SKM-1 treated with dmso at 0.1 percent for 144 hours (cell line): ENCODE data around the gene SH3RF2.
"Not testable (repeated sequence)": the region's sequence is repeated elsewhere in the genome, so short reads cannot be mapped to it uniquely, and the experiment has no call there.

ENCODE experiments used
- DNase-seq: peaks from one replicate; lab custom pipeline; 2025; ENCODE audit not compliant: unreplicated experiment; lab: John Stamatoyannopoulos, UW

Gene SH3RF2

DNA sequence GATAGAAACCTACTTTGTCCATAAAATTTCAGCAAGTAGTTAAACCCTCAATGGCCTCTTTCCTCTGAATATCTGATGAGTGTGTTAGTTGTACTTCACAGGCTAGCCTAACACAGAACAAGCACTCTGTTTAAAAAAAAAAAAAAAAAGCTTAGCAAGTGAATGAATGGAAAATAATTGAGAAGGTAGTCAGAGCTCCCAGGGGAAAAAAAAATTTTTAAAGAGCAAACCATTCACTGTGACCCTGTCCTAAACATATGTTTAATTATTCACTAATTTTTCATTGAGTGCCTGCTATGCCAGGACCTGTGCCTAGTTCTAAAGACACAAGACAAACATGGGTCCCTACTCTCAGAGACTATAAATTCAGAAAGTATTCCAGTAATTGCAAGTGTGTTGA is 69.3 kb downstream of the SH3RF2 start:
- no peak for DNase-seq

DNA sequence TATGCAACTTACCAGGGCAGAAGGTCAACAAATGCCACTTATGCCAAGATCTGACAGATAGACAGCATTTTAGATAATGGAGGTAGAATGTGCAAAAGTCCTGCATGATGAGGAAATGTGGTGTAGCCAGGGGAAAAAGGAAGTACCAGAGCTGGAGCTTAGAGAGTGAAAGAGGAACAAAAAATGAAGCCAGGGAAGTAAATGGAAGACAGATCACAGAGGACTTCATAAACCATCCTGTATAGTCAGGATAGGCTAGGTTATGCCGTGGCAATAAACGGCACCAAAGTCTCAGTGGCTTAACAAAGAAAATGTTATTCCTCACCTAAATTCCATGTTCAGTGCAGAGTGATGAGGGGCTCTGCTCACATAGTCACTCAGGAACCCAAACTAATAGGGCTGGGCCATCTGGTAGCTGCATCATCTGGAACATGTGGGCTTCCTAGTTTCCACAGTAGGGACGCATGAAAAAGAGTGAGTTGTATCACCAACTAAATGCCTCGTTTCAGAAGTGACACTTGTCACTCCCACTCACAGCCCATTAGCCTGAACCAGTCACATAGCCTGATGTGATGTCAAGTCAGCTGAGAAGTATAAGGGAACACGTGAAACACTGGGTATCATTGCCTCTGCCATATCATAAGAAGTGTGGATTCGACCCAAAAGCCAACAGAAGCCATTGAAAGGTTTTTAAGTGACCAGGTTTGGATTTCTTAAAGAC is 70.3 kb downstream of the SH3RF2 start:
- DNase-seq = peak; percentile 92

DNA sequence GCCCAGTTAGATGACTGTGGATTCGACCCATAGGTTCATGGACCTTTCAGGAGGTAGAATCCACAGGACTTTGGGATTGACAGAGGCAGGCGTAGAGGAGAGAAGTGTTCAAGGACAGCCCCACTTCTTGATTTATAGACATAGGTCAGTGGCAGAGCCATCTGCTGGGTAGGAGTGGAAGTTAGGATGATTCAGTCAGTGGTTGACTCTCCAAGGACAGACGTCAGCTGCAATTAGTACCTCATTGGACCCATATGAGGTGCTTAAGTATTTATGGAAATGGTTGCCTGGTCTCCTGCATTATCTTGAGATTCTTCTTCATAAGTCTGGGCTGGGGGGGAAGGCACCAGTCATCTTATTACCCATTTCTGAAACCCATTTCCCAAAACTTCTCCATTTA is 70.9 kb downstream of the SH3RF2 start:
- DNase-seq = peak; percentile 51

DNA sequence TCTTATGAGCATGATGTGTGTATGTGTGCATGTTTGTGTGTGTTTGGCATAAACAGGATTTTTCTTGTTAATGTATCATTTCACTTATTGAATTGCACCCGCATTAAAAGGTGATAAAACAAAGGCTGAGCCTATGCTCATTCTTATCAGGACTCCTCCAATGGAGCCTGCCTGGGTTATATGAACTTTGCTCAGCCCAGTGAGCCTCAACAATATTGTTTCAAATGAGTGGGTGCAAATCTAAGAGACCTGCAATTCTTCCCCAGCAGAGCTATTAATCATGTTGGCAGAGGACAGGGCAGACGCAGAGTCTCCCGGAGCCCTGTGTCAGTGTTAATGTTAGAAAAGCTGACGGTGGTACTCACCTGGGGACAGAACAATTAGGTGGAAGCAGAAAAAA is 71.6 kb downstream of the SH3RF2 start:
- DNase-seq = no peak

DNA sequence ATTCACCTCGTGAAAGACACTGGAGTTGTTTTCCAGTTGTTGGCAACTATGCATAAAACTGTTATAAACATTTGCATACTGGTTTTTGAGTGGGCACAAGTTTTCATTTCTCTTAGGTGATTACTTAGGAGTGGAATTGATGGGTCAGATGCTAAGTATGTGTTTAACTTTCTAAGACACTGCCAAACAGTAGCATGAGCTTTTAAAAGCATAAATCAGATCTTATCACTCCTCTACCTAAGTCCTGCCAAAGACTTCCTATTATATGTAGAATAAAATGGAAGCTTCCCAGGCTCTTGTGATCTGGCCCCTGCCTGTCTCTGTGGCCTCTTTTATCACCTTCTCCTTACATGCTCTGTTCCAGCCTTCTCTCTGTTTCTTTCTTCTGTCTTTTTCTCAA is 72.6 kb downstream of the SH3RF2 start:
- no peak for DNase-seq

DNA sequence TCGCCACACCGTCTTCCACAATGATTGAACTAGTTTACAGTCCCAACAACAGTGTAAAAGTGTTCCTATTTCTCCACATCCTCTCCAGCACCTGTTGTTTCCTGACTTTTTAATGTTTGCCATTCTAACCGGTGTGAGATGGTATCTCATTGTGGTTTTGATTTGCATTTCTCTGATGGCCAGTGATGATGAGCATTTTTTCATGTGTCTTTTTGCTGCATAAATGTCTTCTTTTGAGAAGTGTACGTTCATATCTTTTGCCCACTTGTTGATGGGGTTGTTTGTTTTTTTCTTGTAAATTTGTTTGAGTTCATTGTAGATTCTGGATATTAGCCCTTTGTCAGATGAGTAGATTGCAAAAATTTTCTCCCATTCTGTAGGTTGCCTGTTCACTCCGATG is 74.1 kb downstream of the SH3RF2 start:
- not testable (repeated sequence) for DNase-seq

DNA sequence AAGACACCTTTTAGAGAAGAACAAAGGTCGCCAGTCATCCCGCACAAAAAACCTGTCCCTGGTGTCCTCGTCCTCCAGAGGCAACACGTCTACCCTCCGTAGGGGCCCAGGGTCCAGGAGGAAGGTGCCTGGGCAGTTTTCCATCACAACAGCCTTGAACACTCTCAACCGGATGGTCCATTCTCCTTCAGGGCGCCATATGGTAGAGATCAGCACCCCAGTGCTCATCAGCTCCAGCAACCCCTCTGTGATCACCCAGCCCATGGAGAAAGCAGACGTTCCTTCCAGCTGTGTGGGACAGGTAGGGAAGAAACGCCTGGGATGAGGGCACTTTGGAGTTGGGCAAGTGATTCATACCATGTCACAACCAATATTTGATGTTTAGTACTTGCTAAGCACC is 77.4 kb downstream of the SH3RF2 start:
- no peak for DNase-seq

DNA sequence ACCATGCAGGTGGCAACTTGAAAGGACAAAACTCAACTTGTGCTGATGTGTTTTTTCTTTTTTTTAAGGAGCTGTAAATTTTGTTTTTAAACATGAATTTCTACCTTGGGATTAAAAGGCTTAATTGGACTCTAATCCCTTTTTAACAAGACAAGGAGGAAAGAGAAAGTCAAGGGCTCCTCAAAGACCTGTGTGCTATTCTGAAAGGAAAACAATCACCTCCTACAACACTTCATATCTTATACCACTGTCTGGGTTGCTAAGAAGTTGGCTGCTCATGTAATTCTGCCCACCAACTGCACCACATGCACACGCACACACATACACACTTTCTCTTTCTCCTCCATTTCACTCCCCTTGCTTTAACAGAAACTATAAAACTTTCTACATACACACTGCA is 78.6 kb downstream of the SH3RF2 start:
- DNase-seq = no peak

DNA sequence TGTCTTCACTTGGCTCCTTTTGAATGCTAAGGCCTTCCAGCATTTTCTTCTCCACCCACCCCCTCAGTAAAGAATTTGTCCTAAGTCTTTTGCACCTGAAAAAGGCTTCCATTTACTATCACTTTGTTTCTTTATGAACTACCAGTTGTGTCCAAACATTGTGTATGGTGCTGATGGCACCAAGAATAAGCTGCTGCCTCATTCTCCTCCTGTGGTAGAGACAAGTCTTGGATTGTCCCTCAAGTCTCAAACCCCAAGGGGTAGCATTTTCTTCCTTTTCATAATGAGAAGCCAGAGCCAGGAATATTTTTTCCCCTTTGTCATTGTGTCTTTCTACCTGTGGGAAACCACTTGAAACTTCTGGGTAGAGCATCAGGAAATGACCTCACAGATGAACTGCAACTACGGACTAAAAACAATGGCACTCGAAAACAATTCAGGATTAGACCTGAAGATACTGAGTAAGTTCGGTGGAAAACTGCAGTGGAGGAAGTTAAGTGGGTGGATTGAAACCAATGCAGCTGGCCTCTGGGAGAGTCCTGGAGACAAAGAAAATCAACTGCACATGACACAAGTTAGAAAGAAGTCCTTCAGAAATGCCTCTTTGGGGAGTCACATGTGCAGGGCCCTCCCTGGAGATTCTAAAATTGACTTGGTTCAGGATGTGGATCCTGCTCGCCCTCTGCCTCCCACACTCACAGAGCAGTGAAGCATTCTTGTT is 80.5 kb downstream of the SH3RF2 start:
- no peak for DNase-seq

DNA sequence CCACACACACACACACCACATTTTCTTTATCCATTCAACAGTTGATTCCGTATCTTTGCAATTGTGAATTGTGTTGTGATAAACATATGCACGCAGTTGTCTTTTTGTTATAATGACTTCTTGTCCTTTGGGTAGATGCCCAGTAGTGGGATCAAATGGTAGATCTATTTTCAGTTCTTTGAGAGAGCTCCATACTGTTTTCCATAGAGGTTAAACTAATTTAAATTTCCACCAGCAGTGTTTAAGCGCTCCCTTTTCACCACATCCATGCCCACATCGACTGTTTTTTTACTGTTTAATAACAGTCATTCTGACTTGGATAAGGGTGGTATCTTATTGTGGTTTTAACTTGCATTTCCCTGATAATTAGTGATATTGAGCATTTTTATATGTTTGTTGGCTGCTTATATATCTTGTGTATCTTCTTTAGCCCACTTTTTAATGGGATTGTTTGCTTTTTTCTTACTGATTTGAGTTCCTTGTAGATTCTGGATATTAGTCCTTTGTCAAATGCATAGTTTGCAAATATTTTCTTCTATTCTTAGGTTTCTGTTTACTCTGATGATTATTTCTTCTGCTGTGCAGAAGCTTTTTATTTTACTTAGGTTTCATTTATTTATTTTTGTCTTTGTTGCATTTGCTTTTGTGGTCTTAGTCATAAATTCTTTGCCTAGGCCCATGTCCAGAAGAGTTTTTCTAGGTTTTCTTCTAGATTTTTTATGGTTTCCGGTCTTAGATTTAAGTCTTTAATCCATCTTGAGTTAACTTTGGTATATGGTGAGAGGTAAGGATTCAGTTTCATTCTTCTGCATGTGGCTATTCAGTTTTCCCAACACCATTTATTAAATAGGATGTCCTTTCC is 82.4 kb downstream of the SH3RF2 start:
- DNase-seq = no peak

DNA sequence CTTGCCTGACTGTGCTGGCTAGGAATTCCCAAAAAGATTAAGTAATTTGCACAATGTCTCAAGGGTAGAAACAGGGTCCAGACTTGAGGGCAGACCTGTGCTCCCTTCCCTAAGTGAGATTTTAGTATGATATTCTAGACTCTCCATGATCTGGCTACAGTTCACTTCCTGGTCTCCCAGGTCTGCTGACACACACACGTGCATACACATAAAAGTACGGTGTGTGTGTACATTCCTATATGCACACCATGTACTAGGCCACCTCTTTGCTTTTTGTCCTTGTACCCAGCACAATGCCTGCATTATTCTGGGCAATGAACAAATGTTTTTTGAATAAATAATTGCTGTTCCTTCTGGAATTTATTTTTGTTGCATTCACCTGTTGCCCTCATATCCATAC is 83.7 kb downstream of the SH3RF2 start:
- DNase-seq = no peak

DNA sequence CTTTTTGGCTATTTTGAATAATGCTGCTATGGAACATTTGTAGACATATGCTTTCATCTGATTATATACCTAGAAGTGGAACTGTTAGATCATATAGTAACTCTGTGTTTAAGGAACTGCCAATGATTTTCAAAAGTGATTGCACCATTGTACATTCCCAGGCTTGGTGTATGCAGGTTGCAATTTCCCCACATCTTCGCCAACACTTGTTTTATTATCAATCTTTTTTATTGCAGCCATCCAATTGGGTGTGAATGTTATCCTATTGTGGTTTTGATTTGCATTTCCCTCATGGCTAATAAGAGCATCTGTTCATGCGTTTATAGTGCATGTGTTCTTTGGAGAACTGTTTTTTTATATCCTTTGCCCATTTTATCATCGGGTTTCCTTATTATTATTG is 87.7 kb downstream of the SH3RF2 start:
- DNase-seq = no peak

DNA sequence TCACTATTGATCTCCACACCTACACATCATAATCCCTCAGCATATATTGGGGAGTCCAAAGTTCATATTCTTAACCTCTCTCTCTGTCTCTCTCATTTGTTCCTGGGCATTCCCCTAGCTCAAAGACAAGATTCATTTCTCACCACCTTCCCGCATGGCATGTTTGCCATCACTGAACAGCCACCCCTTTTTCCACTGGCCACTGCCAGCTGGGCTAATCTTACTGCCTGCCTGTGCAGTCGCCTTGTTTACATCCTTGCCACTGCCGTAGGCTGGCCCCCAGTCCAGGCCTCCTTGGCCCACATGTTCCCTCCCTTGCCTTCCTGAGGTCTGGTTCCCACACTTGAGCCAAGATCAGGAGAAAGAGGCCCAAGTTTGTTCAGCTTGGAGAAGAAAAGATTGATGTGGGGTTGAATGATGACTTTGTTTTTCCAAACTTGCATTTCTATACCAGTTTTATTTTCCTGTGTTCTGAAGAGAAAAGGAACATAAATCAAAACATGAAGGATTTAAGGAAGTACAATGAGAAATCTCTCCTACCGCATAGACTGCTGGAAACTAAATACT is 88.8 kb downstream of the SH3RF2 start:
- DNase-seq = no peak

DNA sequence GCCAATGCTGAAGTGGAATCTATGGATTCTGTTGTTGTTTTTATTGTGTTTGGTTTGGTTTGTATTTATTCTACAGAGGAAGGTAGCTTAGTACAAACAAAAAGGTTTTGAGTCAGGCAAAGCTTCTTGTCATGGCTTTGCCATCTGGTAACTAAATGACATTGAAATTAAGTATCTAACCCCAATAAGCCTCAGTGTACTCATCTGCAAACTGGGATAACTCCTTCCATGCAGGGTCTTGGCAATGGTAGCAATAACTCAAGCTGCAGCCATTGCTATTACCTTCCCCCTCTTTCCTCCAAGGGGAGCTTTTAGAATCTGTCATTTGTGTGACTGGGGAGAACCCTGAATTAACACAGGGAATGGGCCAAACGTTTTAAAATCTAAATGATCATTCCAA is 89.3 kb downstream of the SH3RF2 start:
- no peak for DNase-seq

DNA sequence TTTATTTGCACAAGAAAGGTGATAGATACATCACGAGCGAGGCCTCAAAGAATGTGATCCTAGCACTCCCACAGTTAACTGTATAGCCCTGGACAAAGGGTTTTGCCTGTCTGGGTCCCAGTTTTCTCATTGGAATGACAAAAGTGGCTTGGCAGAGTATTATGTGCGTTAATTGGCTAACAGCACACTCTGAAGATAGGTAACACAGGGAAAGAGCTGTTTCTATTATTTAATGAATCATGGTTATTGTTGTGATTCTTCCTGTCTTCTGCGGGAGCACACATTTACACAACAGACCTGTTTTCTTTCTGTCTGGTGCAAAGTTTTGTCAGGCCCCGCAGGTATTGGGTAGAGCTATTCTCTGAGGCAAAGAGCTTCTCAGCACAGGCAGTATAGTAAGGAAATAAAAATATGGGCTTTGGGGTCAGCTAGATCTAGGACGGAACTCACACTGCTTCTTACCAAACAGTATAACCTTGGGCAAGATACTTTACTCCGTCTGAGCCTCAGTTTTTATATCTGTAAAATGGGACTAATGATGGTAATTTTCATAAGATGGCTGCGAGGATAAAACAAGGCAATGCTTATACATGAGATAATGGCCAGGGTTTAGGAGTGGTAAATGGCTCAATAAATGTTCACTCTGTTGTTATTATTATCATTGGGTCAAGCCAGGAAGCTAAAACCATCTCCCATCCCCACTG is 90.1 kb downstream of the SH3RF2 start:
- DNase-seq = no peak

DNA sequence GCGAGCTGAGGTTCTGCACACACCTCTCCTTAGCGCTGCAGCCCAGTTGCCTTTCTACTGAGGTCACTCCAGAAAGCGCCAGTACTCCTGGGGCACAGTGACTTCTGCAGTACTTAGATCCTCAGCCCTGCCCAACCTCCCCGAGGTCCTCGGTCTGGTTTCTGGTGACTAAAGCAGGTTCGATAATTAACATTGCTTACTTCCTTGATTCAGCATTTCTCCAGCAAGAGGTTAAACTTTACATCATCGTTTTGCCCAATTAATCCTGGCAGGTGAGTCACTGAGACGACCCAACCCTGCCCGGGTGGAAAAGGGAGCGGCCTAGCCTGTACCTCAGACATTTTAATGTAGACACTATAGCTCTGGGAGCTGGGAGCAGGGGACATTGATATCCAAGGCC is 91.4 kb downstream of the SH3RF2 start:
- DNase-seq = no peak

DNA sequence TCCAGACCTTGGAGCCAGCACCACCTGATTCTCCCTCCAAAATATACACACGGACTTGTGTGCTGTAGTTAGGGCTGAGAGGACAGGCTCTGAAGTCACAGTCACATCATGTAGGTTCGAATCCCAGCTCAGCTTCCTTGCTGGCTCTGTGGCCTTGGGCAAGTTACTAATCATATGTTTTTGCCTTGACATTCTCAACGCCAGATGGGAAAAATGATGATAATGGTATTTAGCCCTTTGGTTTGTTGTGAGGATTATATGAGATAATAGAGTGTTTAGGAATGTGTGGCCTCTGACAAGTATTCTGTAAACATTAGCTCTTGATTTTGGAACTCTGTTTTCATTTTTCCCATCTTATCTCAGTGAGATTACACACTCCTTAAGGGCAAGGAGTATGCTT is 96.5 kb downstream of the SH3RF2 start:
- no peak for DNase-seq

DNA sequence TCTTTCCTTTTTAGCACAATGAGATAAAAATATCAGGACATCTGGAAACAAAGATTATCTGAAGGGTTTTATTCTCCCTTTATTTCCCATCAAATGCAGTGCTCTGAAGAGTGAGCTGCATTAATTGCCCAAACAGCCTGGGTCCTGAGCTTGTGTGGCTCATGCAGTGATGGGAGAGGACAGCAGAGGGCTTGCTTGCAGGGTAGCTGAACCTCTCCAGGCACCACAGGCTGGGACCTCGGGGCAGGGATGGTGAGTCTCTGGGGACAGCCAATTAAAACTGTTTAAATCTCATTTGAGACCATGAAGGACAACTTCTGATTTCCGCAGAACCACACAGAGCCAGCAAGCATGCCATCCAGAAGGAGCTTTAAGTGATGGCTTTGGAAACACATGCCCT is 97.7 kb downstream of the SH3RF2 start:
- DNase-seq = no peak

DNA sequence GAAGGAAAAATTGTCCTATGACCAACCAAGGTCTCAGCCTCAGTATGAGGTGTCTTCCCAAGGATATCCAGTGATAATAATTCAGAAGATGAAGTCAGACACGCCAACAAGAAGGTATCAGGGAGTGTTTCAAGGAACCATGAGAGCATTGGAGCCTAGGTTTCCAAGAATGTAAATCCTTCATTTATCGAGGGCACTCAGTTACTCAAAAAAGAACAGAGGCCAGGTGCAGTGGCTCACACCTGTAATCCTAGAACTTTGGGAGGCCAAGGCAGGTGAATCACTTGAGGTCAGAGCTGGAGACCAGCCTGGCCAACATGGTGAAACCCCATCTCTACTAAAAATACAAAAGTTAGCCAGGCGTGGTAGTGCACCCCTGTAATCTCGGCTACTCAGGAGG is 98.2 kb downstream of the SH3RF2 start:
- no peak for DNase-seq

DNA sequence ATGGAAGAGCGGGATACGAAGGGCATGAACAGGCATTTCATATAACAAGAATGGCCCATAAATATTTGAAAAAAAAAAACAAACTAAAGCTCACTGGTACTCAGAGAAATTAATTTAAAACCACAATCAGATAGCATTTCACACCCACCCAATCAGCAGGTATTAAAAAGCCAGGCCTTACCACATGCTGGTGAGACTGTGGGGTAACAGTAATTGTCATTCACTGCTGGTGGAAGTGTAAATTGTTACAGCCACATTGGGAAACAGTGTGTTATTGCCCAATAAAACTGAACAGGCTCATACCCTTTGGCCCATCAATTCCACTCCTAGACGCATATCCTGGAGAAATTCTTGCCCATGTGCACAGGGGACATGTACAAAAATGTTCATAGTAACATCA is 103.0 kb downstream of the SH3RF2 start:
- peak; percentile 83 for DNase-seq

DNA sequence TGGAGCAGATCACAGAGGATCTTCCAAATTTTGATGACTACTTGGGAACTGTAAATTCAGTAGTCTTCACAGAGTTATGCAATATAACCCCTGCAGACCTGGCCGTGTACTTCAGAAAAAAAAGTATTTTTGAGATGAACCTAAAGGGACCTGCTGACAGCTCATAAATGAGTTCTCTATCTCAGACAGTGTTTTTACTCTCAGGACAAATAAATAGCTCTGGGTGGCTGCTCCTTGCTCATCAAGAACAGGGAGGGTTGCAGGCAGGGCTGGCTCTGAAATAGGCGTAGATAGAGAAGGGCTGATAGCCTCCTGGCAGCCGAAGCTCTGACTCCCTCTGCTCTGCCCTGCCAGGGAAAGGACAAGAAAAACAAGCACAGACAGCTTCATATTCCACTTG is 104.1 kb downstream of the SH3RF2 start:
- no peak for DNase-seq
